K562 (cell line): ENCODE measurements around the gene NAPA. TPM values are rescaled to one million over a fixed set of nuclear protein-coding genes. Genes with fewer than 3 reads are reported as not detected.

ENCODE experiments used
- ATAC-seq: fragments of 200-7000 bp; cut with Tn5 transposase; 3 replicates; pipeline ENCODE4 v1.9.1; 2020; ENCODE audit warnings: moderate library complexity
- BruUV-seq: library from RNA; stranded (reverse); fragments of 400-500 nt; replicated peaks from 2 replicates; lab custom pipeline; 2021; lab: Mats Ljungman, UMichigan
- CTCF ChIA-PET: fragments of 300-600 bp; formaldehyde crosslinking; extraction: SDS; loops from one replicate; lab custom pipeline; 2021; ENCODE audit warnings: low intra/inter-chr PET ratio; lab: Yijun Ruan, JAX
- POLR2A ChIA-PET: fragments of 300-600, 350-650 bp; sonication (Branson Sonifier 250); formaldehyde crosslinking; extraction: SDS; loops from one replicate; lab custom pipeline; 2021; ENCODE audit warnings: antibody characterized with exemption, inconsistent platforms; lab: Yijun Ruan, JAX
- DNase-seq, 4 experiments: peaks; one replicate each; pipeline versions ENCODE4 v3.0.0 to v3.0.0-alpha.2; 2011 to 2018; ENCODE audit warnings: low spot score in 3 of 4, mixed read lengths in 3 of 4; ENCODE audit errors: extremely low read depth in 1 of 4
- FAIRE-seq: peaks from 2 replicates; lab custom pipeline; 2011; peaks lifted over from hg19 to GRCh38; lab: Jason Lieb, UNC
- H2AFZ ChIP-seq: 2 replicates; pipeline ENCODE4 v1.6.0; 2011; ENCODE audit warnings: low read depth, low read length, control low read depth, inconsistent platforms
- H3K27ac ChIP-seq: fragments of 200-600 bp; 3 replicates; pipeline ENCODE4 v1.8.0; 2011; ENCODE audit warnings: low read depth, mild to moderate bottlenecking, control low read depth, inconsistent platforms, low read length, moderate library complexity, mixed read lengths; ENCODE audit errors: extremely low read depth
- H3K27me3 ChIP-seq, 2 experiments: fragments of 300-600 bp in 1 of 2; 2 replicates in 1 of 2; 3 replicates in 1 of 2; pipeline versions ENCODE4 v1.6.0 to v1.8.0; 2011; ENCODE audit warnings: inconsistent platforms in 2 of 2, low read length in 2 of 2, mild to moderate bottlenecking in 1 of 2, mixed read lengths in 1 of 2, moderate library complexity in 1 of 2; ENCODE audit not compliant: control insufficient read depth in 2 of 2, insufficient read depth in 2 of 2
- H3K36me3 ChIP-seq: fragments of 300-600 bp; 3 replicates; pipeline ENCODE4 v1.8.0; 2011; ENCODE audit warnings: mild to moderate bottlenecking, low read length, inconsistent platforms; ENCODE audit not compliant: control insufficient read depth, insufficient read depth
- H3K4me1 ChIP-seq, 2 experiments: fragments of 200-600 bp in 1 of 2; replicated peaks in 1 of 2; 2 replicates in 1 of 2; 3 replicates in 1 of 2; pipeline versions ENCODE4 v1.5.1 to v1.8.0; 2011; ENCODE audit warnings: inconsistent platforms in 2 of 2, low read length in 2 of 2, mild to moderate bottlenecking in 1 of 2, mixed read lengths in 1 of 2, moderate library complexity in 1 of 2; ENCODE audit not compliant: control insufficient read depth in 2 of 2, insufficient read depth in 2 of 2
- H3K4me2 ChIP-seq: 2 replicates; pipeline ENCODE4 v1.6.1; 2011; ENCODE audit warnings: low read length, control low read depth, inconsistent platforms, mixed read lengths; ENCODE audit not compliant: insufficient read depth
- H3K4me3 ChIP-seq: fragments of 200-600 bp; sonication (generic), shearing (Covaris generic); 2 replicates; pipeline ENCODE4 v1.5.1; 2016; ENCODE audit warnings: control low read depth, inconsistent platforms
- H3K79me2 ChIP-seq: fragments of 200-600 bp; 3 replicates; pipeline ENCODE4 v1.8.0; 2011; ENCODE audit warnings: low read length, inconsistent platforms; ENCODE audit not compliant: control insufficient read depth, insufficient read depth
- H3K9ac ChIP-seq, 2 experiments: 2 replicates each; pipeline versions ENCODE4 v1.6.0 to v1.6.1; 2011; ENCODE audit warnings: low read depth in 2 of 2, low read length in 2 of 2, control low read depth in 1 of 2, inconsistent platforms in 1 of 2, mild to moderate bottlenecking in 1 of 2, mixed read lengths in 1 of 2; ENCODE audit not compliant: insufficient read depth in 1 of 2
- H3K9me1 ChIP-seq: one replicate; pipeline ENCODE4 v1.6.0; 2011; ENCODE audit warnings: inconsistent platforms, mild to moderate bottlenecking, low read length, moderate library complexity; ENCODE audit not compliant: control insufficient read depth, insufficient read depth
- H3K9me3 ChIP-seq: replicated peaks from 2 replicates; pipeline ENCODE4 v1.5.1; 2011; ENCODE audit warnings: low read depth, low read length, inconsistent platforms; ENCODE audit not compliant: control insufficient read depth, insufficient read depth
- H4K20me1 ChIP-seq: replicated peaks from 2 replicates; pipeline ENCODE4 v1.6.1; 2011; ENCODE audit warnings: low read length, inconsistent platforms, mixed read lengths; ENCODE audit not compliant: control insufficient read depth, insufficient read depth
- ATF6 ChIP-seq: sonication (generic); formaldehyde crosslinking; IDR thresholded peaks from 2 replicates; pipeline ENCODE4 v1.4.0; 2020; ENCODE audit warnings: mild to moderate bottlenecking, missing genetic modification reagents
- BACH1 ChIP-seq: fragments of 200-800 bp; sonication (Bioruptor generic); IDR thresholded peaks from 2 replicates; pipeline ENCODE4 v1.6.1; 2016; ENCODE audit warnings: missing genetic modification characterization, missing compliant biosample characterization
- C11orf30 ChIP-seq: fragments of 450-650 bp; IDR thresholded peaks from 2 replicates; pipeline ENCODE4 v1.6.1; 2016; ENCODE audit warnings: low read depth, mild to moderate bottlenecking
- CBX5 ChIP-seq: IDR thresholded peaks from 2 replicates; pipeline ENCODE4 v1.6.1; 2014; ENCODE audit warnings: low read depth, borderline replicate concordance
- FOXK1 ChIP-seq: sonication (generic); formaldehyde crosslinking; IDR thresholded peaks from 2 replicates; pipeline ENCODE4 v1.8.0; 2022; ENCODE audit warnings: missing genetic modification reagents, mild to moderate bottlenecking, borderline replicate concordance
- MYC ChIP-seq, 2 experiments: fragments of 250-450 bp in 1 of 2; sonication (Bioruptor Pico) in 1 of 2; IDR thresholded peaks; 2 replicates each; pipeline versions ENCODE4 v1.5.1 to v1.6.1; 2012 to 2021; ENCODE audit warnings: low read depth in 2 of 2, borderline replicate concordance in 1 of 2, improper control_type of control experiment in 1 of 2, low read length in 1 of 2, mild to moderate bottlenecking in 1 of 2, moderate library complexity in 1 of 2
- NFRKB ChIP-seq: fragments of 450-650 bp; IDR thresholded peaks from 2 replicates; pipeline ENCODE4 v1.6.1; 2016; ENCODE audit warnings: low read depth
- PKNOX1 ChIP-seq: fragments of 450-650 bp; IDR thresholded peaks from 2 replicates; pipeline ENCODE4 v1.6.1; 2016
- TFAM ChIP-seq: fragments of 250-450 bp; sonication (Bioruptor Pico); conservative IDR thresholded peaks from 2 replicates; pipeline ENCODE4 v1.5.0; 2021; ENCODE audit warnings: mild to moderate bottlenecking, moderate library complexity
- XRCC4 ChIP-seq: IDR thresholded peaks from one replicate; pipeline ENCODE4 v1.6.1; 2011; ENCODE audit not compliant: insufficient read depth, insufficient read length; ENCODE audit errors: extremely low read depth
- ZBTB34 ChIP-seq: fragments of 250-450 bp; sonication (Bioruptor Pico); IDR thresholded peaks from 2 replicates; pipeline ENCODE4 v1.8.0; 2021; ENCODE audit warnings: mild to moderate bottlenecking, moderate library complexity
- ZNF280A ChIP-seq: fragments of 450-650 bp; IDR thresholded peaks from 2 replicates; pipeline ENCODE4 v1.6.1; 2018; ENCODE audit warnings: mild to moderate bottlenecking, low read depth; ENCODE audit not compliant: partially characterized antibody
- ZNF449 ChIP-seq: fragments of 250-450 bp; sonication (Bioruptor Pico); IDR thresholded peaks from 2 replicates; pipeline ENCODE4 v1.8.0; 2022; ENCODE audit warnings: moderate library complexity, mild to moderate bottlenecking, inconsistent platforms
- ZNF507 ChIP-seq: conservative IDR thresholded peaks from 2 replicates; pipeline ENCODE4 v1.6.1; 2017; ENCODE audit warnings: missing genetic modification characterization, missing compliant biosample characterization
- ZNF584 ChIP-seq: fragments of 200-800 bp; sonication (Bioruptor generic); IDR thresholded peaks from 2 replicates; pipeline ENCODE4 v1.6.1; 2016; ENCODE audit warnings: low read depth, mild to moderate bottlenecking, missing genetic modification characterization, missing compliant biosample characterization
- WGBS: fragments of 100-300 bp; shearing (Covaris generic); methylation state at CpG from one replicate; pipeline ENCODE4 v1.1.6; 2016; ENCODE audit warnings: low coverage, mixed read lengths; ENCODE audit not compliant: insufficient coverage; ENCODE audit errors: missing lambda C conversion rate; 5-methylcytosine and 5-hydroxymethylcytosine counted together
- in situ Hi-C: fragments of 300-500 bp; cut with MboI; formaldehyde crosslinking; loops from 4 replicates; pipeline ENCODE4 v1.15.0; 2018; ENCODE audit warnings: inconsistent platforms, mixed read lengths
- intact Hi-C: fragments of 100-400 bp; cut with micrococcal nuclease; formaldehyde crosslinking; loops from 2 replicates; pipeline ENCODE4 v1.14.2; 2022
- polyA plus RNA-seq, 8 experiments: library from polyadenylated mRNA; depleted of rRNA in 4 of 8; stranded (reverse) in 5 of 8; unstranded in 3 of 8; fragments of >200 nt; fragmentation: Nextera tagmentation in 2 of 8; fragmentation: Illumina TruSeq in 1 of 8; extraction: Ambion mirVana in 2 of 8; extraction: Trizol in 1 of 8; gene quantifications; 2 replicates each; pipeline versions ENCODE4 v1.2.1 to v1.2.3, GENCODE V29; 2011 to 2014; ENCODE audit warnings: inconsistent platforms in 1 of 8, missing spikeins in 1 of 8
- total RNA-seq, 7 experiments: library from RNA; depleted of rRNA in 6 of 7; stranded (reverse); fragments of >200 nt in 6 of 7; fragmentation: Illumina TruSeq in 2 of 7; extraction: Trizol in 2 of 7; gene quantifications; 2 replicates each; pipeline versions ENCODE4 v1.2.1 to v1.2.3, GENCODE V29; 2011 to 2021; ENCODE audit warnings: low replicate concordance in 1 of 7

Gene NAPA
- total and polyA plus RNA-seq, 9 of the 15 experiments (the other 6 are each of a cell fraction or from before 2014, with no cell fraction given), result 5.4 to 98.6 (median 77.5) TPM

- ChIA-PET POLR2A (interaction anchor here (0.5 to 2.3 kb wide), 5 partner anchors 9 to 234 kb away, joined by 3 to 8 read pairs (median 3); partner anchors contain the start of genes KPTN and NOP53), CTCF (no interaction called here)
- Histone ChIP-seq H3K27me3 (no peaks in the 10 kb centered on the region), H3K9ac (peak overlapping the region in 1 of 2 experiments; percentile 79; a peak in 1 of 4 replicates), H2AFZ (no peak overlapping the region), H3K36me3 (peaks cover 36% of the 10 kb centered on the region; the same call in 2 of the 3 replicates), H3K27ac (no peak overlapping the region; the same call in 2 of the 3 replicates), H3K9me3 (no peaks in the 10 kb centered on the region), H4K20me1 (peaks cover 11% of the 10 kb centered on the region), H3K79me2 (peaks cover 82% of the 10 kb centered on the region), H3K4me1 (peaks cover 19 to 61% of the 10 kb centered on the region in 2 experiments), H3K4me2 (no peak overlapping the region), H3K9me1 (no peaks in the 10 kb centered on the region), H3K4me3 (no peak overlapping the region)
- DNase-seq, result no peak
- in situ Hi-C loops, result no loop called here
- intact Hi-C loops, result no loop called here
- ATAC-seq, result no peak
- no peak for FAIRE-seq
- 94% methylated on average over 6 of the region's 6 CpGs for WGBS
- no TSS peak for BruUV-seq
- TF ChIP-seq ATF6 (CRISPR knock-in tag) (no peak), ZNF280A (no peak), TFAM (CRISPR knock-in tag) (no peak), BACH1 (tag) (no peak), FOXK1 (CRISPR knock-in tag) (no peak), CBX5 (no peak), ZNF449 (no peak), XRCC4 (no peak), PKNOX1 (no peak), ZNF507 (tag) (no peak), ZNF584 (CRISPR knock-in tag) (no peak), ZBTB34 (CRISPR knock-in tag) (no peak), MYC (IDR thresholded peaks at IDR 0.05; ENCODE audit: low read depth, low read length) (no peak), MYC (CRISPR knock-in tag; IDR thresholded peaks at IDR 0.05; ENCODE audit: borderline replicate concordance, low read depth) (no peak), NFRKB (no peak), C11orf30 (no peak)
Observed at GRCh38 chr19:47511128-47511517, 3.7 kb downstream of the NAPA start.
